H9 (cell line): Measurements from ENCODE around the gene RNF213. TPM values are rescaled to one million over a fixed set of nuclear protein-coding genes. Genes with fewer than 3 reads are reported as not detected.

Experiments
- DNase-seq: peaks from one replicate; pipeline ENCODE4 v3.0.0-alpha.2; 2017
- H2AFZ ChIP-seq: one replicate; pipeline ENCODE4 v1.6.1; 2013; ENCODE audit warnings: mild to moderate bottlenecking, low read length, control low read depth, moderate library complexity
- H2AK5ac ChIP-seq: 2 replicates; pipeline ENCODE4 v1.6.1; 2013; ENCODE audit warnings: low read length, control low read depth, mixed read lengths; ENCODE audit not compliant: insufficient read length
- H2BK120ac ChIP-seq: one replicate; pipeline ENCODE4 v1.6.1; 2013; ENCODE audit warnings: low read depth, mild to moderate bottlenecking, low read length, control low read depth, inconsistent platforms; ENCODE audit not compliant: poor library complexity, severe bottlenecking
- H2BK12ac ChIP-seq: 2 replicates; pipeline ENCODE4 v1.6.1; 2013; ENCODE audit warnings: low read length, control low read depth, mixed read lengths, low read depth; ENCODE audit not compliant: insufficient read length
- H2BK15ac ChIP-seq: 2 replicates; pipeline ENCODE4 v1.6.1; 2013; ENCODE audit warnings: low read depth, low read length, control low read depth
- H2BK20ac ChIP-seq: one replicate; pipeline ENCODE4 v1.6.1; 2013; ENCODE audit warnings: low read depth, mild to moderate bottlenecking, low read length, control low read depth, inconsistent platforms; ENCODE audit not compliant: poor library complexity, severe bottlenecking
- H2BK5ac ChIP-seq: 2 replicates; pipeline ENCODE4 v1.6.1; 2013; ENCODE audit warnings: low read length, control low read depth, mixed read lengths; ENCODE audit not compliant: insufficient read length
- H3K14ac ChIP-seq: 2 replicates; pipeline ENCODE4 v1.6.1; 2013; ENCODE audit warnings: low read length, control low read depth; ENCODE audit not compliant: insufficient read depth
- H3K18ac ChIP-seq: 2 replicates; pipeline ENCODE4 v1.6.1; 2013; ENCODE audit warnings: low read depth, mild to moderate bottlenecking, mixed read lengths, low read length, control low read depth; ENCODE audit not compliant: insufficient read length
- H3K23ac ChIP-seq: 2 replicates; pipeline ENCODE4 v1.6.1; 2013; ENCODE audit warnings: low read length, control low read depth, mixed read lengths, low read depth; ENCODE audit not compliant: insufficient read length
- H3K23me2 ChIP-seq: 2 replicates; pipeline ENCODE4 v1.6.1; 2013; ENCODE audit warnings: low read depth, mild to moderate bottlenecking, mixed read lengths, low read length, control low read depth; ENCODE audit not compliant: insufficient read length, poor library complexity, severe bottlenecking
- H3K27ac ChIP-seq: 2 replicates; pipeline ENCODE4 v1.5.1; 2013; ENCODE audit warnings: low read length, control low read depth, mixed read lengths, low read depth; ENCODE audit not compliant: insufficient read length
- H3K27me3 ChIP-seq: 2 replicates; pipeline ENCODE4 v1.6.1; 2013; ENCODE audit warnings: low read length, control low read depth, inconsistent platforms; ENCODE audit not compliant: insufficient read depth
- H3K4ac ChIP-seq: 2 replicates; pipeline ENCODE4 v1.6.1; 2013; ENCODE audit warnings: low read depth, mild to moderate bottlenecking, control low read depth, inconsistent platforms, low read length, moderate library complexity
- H3K4me1 ChIP-seq: 2 replicates; pipeline ENCODE4 v1.6.1; 2013; ENCODE audit warnings: low read length, control low read depth, inconsistent platforms; ENCODE audit not compliant: insufficient read depth
- H3K4me2 ChIP-seq: 2 replicates; pipeline ENCODE4 v1.6.1; 2013; ENCODE audit warnings: low read length, control low read depth, mixed read lengths; ENCODE audit not compliant: insufficient read length, insufficient read depth
- H3K56ac ChIP-seq: 2 replicates; pipeline ENCODE4 v1.6.1; 2013; ENCODE audit warnings: low read depth, mild to moderate bottlenecking, mixed read lengths, low read length, control low read depth; ENCODE audit not compliant: insufficient read length
- H3K79me1 ChIP-seq: 2 replicates; pipeline ENCODE4 v1.6.1; 2013; ENCODE audit warnings: low read depth, mild to moderate bottlenecking, moderate library complexity, low read length, control low read depth, inconsistent platforms; ENCODE audit not compliant: insufficient read depth, poor library complexity, severe bottlenecking
- H3K79me2 ChIP-seq: 2 replicates; pipeline ENCODE4 v1.6.1; 2013; ENCODE audit warnings: low read length, control low read depth, inconsistent platforms; ENCODE audit not compliant: insufficient read depth
- H3K9ac ChIP-seq: 2 replicates; pipeline ENCODE4 v1.6.1; 2013; ENCODE audit warnings: low read length, control low read depth, mixed read lengths; ENCODE audit not compliant: insufficient read length; ENCODE audit errors: extremely low read depth
- H3K9me3 ChIP-seq: one replicate; pipeline ENCODE4 v1.6.1; 2013; ENCODE audit warnings: low read depth, low read length, inconsistent platforms; ENCODE audit not compliant: control insufficient read depth
- H3T11ph ChIP-seq: one replicate; pipeline ENCODE4 v1.6.1; 2013; ENCODE audit warnings: mild to moderate bottlenecking, low read length, control low read depth, inconsistent platforms
- H4K20me1 ChIP-seq: one replicate; pipeline ENCODE4 v1.6.1; 2013; ENCODE audit not compliant: control insufficient read depth, insufficient read length, insufficient read depth
- H4K5ac ChIP-seq: 2 replicates; pipeline ENCODE4 v1.6.1; 2013; ENCODE audit warnings: low read depth, mild to moderate bottlenecking, mixed read lengths, low read length, control low read depth; ENCODE audit not compliant: insufficient read length
- H4K8ac ChIP-seq: replicated peaks from 2 replicates; pipeline ENCODE4 v1.6.1; 2013; ENCODE audit warnings: low read length, control low read depth, mixed read lengths, low read depth; ENCODE audit not compliant: insufficient read length
- H4K91ac ChIP-seq: 2 replicates; pipeline ENCODE4 v1.6.1; 2013; ENCODE audit warnings: low read depth, mild to moderate bottlenecking, moderate library complexity, mixed read lengths, low read length, control low read depth; ENCODE audit not compliant: insufficient read length
- H3K27ac Mint-ChIP-seq, 3 experiments: 2 replicates in 2 of 3; 3 replicates in 1 of 3; pipeline ENCODE4 v1.8.0; 2020 to 2021; ENCODE audit warnings: mixed read lengths in 3 of 3, mild to moderate bottlenecking in 1 of 3, moderate library complexity in 1 of 3
- H3K27me3 Mint-ChIP-seq: 2 replicates; pipeline ENCODE4 v1.8.0; 2021; ENCODE audit warnings: low read depth, mild to moderate bottlenecking, moderate library complexity, mixed read lengths
- H3K36me3 Mint-ChIP-seq, 3 experiments: 2 replicates in 2 of 3; 3 replicates in 1 of 3; pipeline ENCODE4 v1.8.0; 2020 to 2021; ENCODE audit warnings: low read depth in 3 of 3, mixed read lengths in 3 of 3; ENCODE audit not compliant: insufficient read depth in 1 of 3
- H3K4me1 Mint-ChIP-seq, 2 experiments: 2 replicates each; pipeline ENCODE4 v1.8.0; 2020; ENCODE audit warnings: mixed read lengths in 2 of 2
- H3K4me3 Mint-ChIP-seq, 2 experiments: 2 replicates in 1 of 2; 3 replicates in 1 of 2; pipeline ENCODE4 v1.8.0; 2020 to 2021; ENCODE audit warnings: mild to moderate bottlenecking in 2 of 2, mixed read lengths in 2 of 2, moderate library complexity in 1 of 2
- H3K9me3 Mint-ChIP-seq, 2 experiments: 2 replicates in 1 of 2; 3 replicates in 1 of 2; pipeline ENCODE4 v1.8.0; 2020; ENCODE audit warnings: mild to moderate bottlenecking in 2 of 2, mixed read lengths in 2 of 2, moderate library complexity in 1 of 2
- CTCF ChIP-seq: fragments of 200-600 bp; sonication (generic); conservative IDR thresholded peaks from 3 replicates; pipeline ENCODE4 v1.8.0; 2021; ENCODE audit warnings: antibody characterized with exemption, mild to moderate bottlenecking
- WGBS: extraction: QIAGEN DNeasy Blood & Tissue Kit; methylation state at CpG from one replicate; pipeline ENCODE4 v1.1.7; 2013; ENCODE audit warnings: missing lambda C conversion rate, low lambda C conversion rate, mixed read lengths; ENCODE audit not compliant: insufficient read length; ENCODE audit errors: extremely low coverage; 5-methylcytosine and 5-hydroxymethylcytosine counted together
- total RNA-seq: library from RNA; stranded (reverse); gene quantifications from 2 replicates; pipeline ENCODE4 v1.2.1, GENCODE V29; 2021

RNF213 gene
- total RNA-seq, 1 experiment from 2014 or later: 34.3 TPM

- DNase-seq: no peak
- no CpG with 5 or more reads among the region's 10 CpGs for WGBS
Measured at GRCh38 chr17:80437532-80437931, 176.9 kb downstream of the RNF213 start.

More at GRCh38 chr17:80437532-80437931, 176.9 kb downstream of the RNF213 start:
- Histone ChIP-seq H4K8ac (no peak overlapping the region), H4K91ac (no peak overlapping the region), H3K27me3 (no peaks in the 10 kb centered on the region), H3K56ac (no peak overlapping the region), H2BK12ac (no peak overlapping the region), H2BK15ac (no peak overlapping the region), H2BK20ac (no peak overlapping the region), H3K4me2 (no peak overlapping the region), H3K4me1 (no peaks in the 10 kb centered on the region), H3K23ac (no peak overlapping the region), H3K18ac (no peak overlapping the region), H3K14ac (no peak overlapping the region), H4K20me1 (no peaks in the 10 kb centered on the region), H3K4ac (no peak overlapping the region), H3K79me2 (no peaks in the 10 kb centered on the region), H3K9ac (no peak overlapping the region), H2AK5ac (no peak overlapping the region), H2BK5ac (no peak overlapping the region), H3K27ac (no peak overlapping the region), H2BK120ac (no peak overlapping the region), H2AFZ (no peak overlapping the region), H3K23me2 (no peaks in the 10 kb centered on the region), H3K79me1 (no peaks in the 10 kb centered on the region), H4K5ac (no peak overlapping the region), H3T11ph (no peak overlapping the region), H3K9me3 (no peaks in the 10 kb centered on the region)
- Mint-ChIP-seq H3K27me3 (peaks cover 45% of the 10 kb centered on the region), H3K36me3 (no peaks in the 10 kb centered on the region), H3K4me1 (peaks cover 2 to 6% of the 10 kb centered on the region in 2 experiments; a peak in 3 of 4 replicates), H3K9me3 (peaks cover 0 to 3% of the 10 kb centered on the region in 2 experiments; a peak in 1 of 5 replicates), H3K4me3 (no peak overlapping the region), H3K27ac (no peak overlapping the region)
- no peak for TF ChIP-seq CTCF
